CD14-positive monocyte (primary cell): ENCODE measurements around the gene RGS5. TPM values are rescaled to one million over a fixed set of nuclear protein-coding genes. Genes with fewer than 3 reads are reported as not detected.

Experiments used
- DNase-seq, 3 donors: peaks; one replicate each; pipeline ENCODE4 v3.0.0-alpha.2; 2011 to 2022
- H2AFZ ChIP-seq: 2 replicates; pipeline ENCODE4 v1.6.0; 2012; ENCODE audit warnings: mild to moderate bottlenecking, low read depth, low read length, inconsistent platforms; ENCODE audit not compliant: insufficient read depth, poor library complexity, severe bottlenecking
- H3K27ac ChIP-seq, 2 donors: 1 replicate in 1 of 2; 2 replicates in 1 of 2; pipeline ENCODE4 v1.5.1; 2012 to 2013; ENCODE audit warnings: low read length in 2 of 2, control low read depth in 1 of 2, inconsistent platforms in 1 of 2, low read depth in 1 of 2, mild to moderate bottlenecking in 1 of 2
- H3K27me3 ChIP-seq, 2 donors: one replicate each; pipeline versions ENCODE4 v1.6.0 to v1.6.1; 2011 to 2013; ENCODE audit warnings: low read length in 2 of 2; ENCODE audit not compliant: control insufficient read depth in 2 of 2, insufficient read depth in 2 of 2
- H3K36me3 ChIP-seq, 2 donors: replicated peaks in 1 of 2; 1 replicate in 1 of 2; 2 replicates in 1 of 2; pipeline versions ENCODE4 v1.5.1 to v1.6.1; 2012 to 2013; ENCODE audit warnings: low read length in 2 of 2, control low read depth in 1 of 2, inconsistent platforms in 1 of 2, mild to moderate bottlenecking in 1 of 2; ENCODE audit not compliant: insufficient read depth in 2 of 2, control insufficient read depth in 1 of 2
- H3K4me1 ChIP-seq, 2 donors: 1 replicate in 1 of 2; 2 replicates in 1 of 2; pipeline versions ENCODE4 v1.5.1 to v1.6.1; 2012 to 2013; ENCODE audit warnings: low read length in 2 of 2, control low read depth in 1 of 2, inconsistent platforms in 1 of 2, mild to moderate bottlenecking in 1 of 2, moderate library complexity in 1 of 2; ENCODE audit not compliant: insufficient read depth in 2 of 2, control insufficient read depth in 1 of 2
- H3K4me2 ChIP-seq: replicated peaks from 2 replicates; pipeline ENCODE3; 2012; ENCODE audit warnings: low read length, moderate library complexity, mild to moderate bottlenecking; ENCODE audit not compliant: poor library complexity, severe bottlenecking; ENCODE audit errors: extremely low read depth
- H3K4me3 ChIP-seq, 3 experiments: fragments of 200-600 bp in 1 of 3; sonication (generic) in 1 of 3; replicated peaks in 1 of 3; 1 replicate in 2 of 3; 2 replicates in 1 of 3; pipeline ENCODE4 v1.5.1; 2011 to 2013; ENCODE audit warnings: low read length in 3 of 3, mild to moderate bottlenecking in 3 of 3, control low read depth in 2 of 3, low read depth in 2 of 3, inconsistent platforms in 1 of 3, moderate library complexity in 1 of 3
- H3K79me2 ChIP-seq: 2 replicates; pipeline ENCODE4 v1.6.0; 2012; ENCODE audit warnings: mild to moderate bottlenecking, control low read depth, inconsistent platforms, low read length, moderate library complexity; ENCODE audit not compliant: insufficient read depth
- H3K9ac ChIP-seq: 2 replicates; pipeline ENCODE4 v1.6.0; 2017; ENCODE audit warnings: low read length, mild to moderate bottlenecking; ENCODE audit not compliant: insufficient read depth, poor library complexity, severe bottlenecking
- H3K9me3 ChIP-seq, 2 donors: replicated peaks in 1 of 2; 1 replicate in 1 of 2; 2 replicates in 1 of 2; pipeline versions ENCODE4 v1.5.1 to v1.6.1; 2012 to 2013; ENCODE audit warnings: low read length in 2 of 2, control low read depth in 1 of 2; ENCODE audit not compliant: control insufficient read depth in 1 of 2, insufficient read depth in 1 of 2
- H4K20me1 ChIP-seq: 2 replicates; pipeline ENCODE4 v1.6.0; 2012; ENCODE audit warnings: mild to moderate bottlenecking, low read length, control low read depth, moderate library complexity; ENCODE audit not compliant: insufficient read depth
- H3K27ac Mint-ChIP-seq, 7 donors: one replicate each; pipeline ENCODE4 v1.8.0; 2020; ENCODE audit warnings: mild to moderate bottlenecking in 7 of 7, mixed read lengths in 7 of 7, moderate library complexity in 6 of 7, inconsistent platforms in 2 of 7
- H3K27me3 Mint-ChIP-seq, 3 donors: one replicate each; pipeline ENCODE4 v1.8.0; 2021 to 2022; ENCODE audit warnings: low read depth in 3 of 3, mild to moderate bottlenecking in 3 of 3, mixed read lengths in 3 of 3, moderate library complexity in 3 of 3, inconsistent platforms in 1 of 3
- H3K36me3 Mint-ChIP-seq, 2 donors: one replicate each; pipeline ENCODE4 v1.8.0; 2020; ENCODE audit warnings: mixed read lengths in 2 of 2, inconsistent platforms in 1 of 2, mild to moderate bottlenecking in 1 of 2
- H3K4me1 Mint-ChIP-seq: one replicate; pipeline ENCODE4 v1.8.0; 2020; ENCODE audit warnings: mild to moderate bottlenecking, mixed read lengths
- H3K4me3 Mint-ChIP-seq, 2 donors: one replicate each; pipeline ENCODE4 v1.8.0; 2020; ENCODE audit warnings: mild to moderate bottlenecking in 2 of 2, mixed read lengths in 2 of 2, moderate library complexity in 1 of 2
- H3K9me3 Mint-ChIP-seq, 7 donors: one replicate each; pipeline ENCODE4 v1.8.0; 2020 to 2022; ENCODE audit warnings: mixed read lengths in 7 of 7, mild to moderate bottlenecking in 6 of 7, moderate library complexity in 6 of 7, inconsistent platforms in 2 of 7
- WGBS: methylation state at CpG from one replicate; pipeline ENCODE4 v1.1.5; 2013; ENCODE audit warnings: missing lambda C conversion rate; ENCODE audit not compliant: insufficient coverage; 5-methylcytosine and 5-hydroxymethylcytosine counted together
- intact Hi-C, 2 donors: fragments of 100-400 bp; cut with micrococcal nuclease; formaldehyde crosslinking; loops; one replicate each; pipeline versions ENCODE4 v1.15.0 to v1.15.1; 2023
- polyA plus RNA-seq, 3 donors: library from polyadenylated mRNA; depleted of rRNA in 1 of 3; unstranded in 2 of 3; stranded (reverse) in 1 of 3; fragments of 300-500 nt in 2 of 3; fragments of >200 nt in 1 of 3; fragmentation: Illumina TruSeq in 2 of 3; gene quantifications; 1 replicate in 2 of 3; 2 replicates in 1 of 3; pipeline ENCODE4 v1.2.3, GENCODE V29; 2012 to 2021
- TF ChIP-seq, protein P1 (sequence below): fragments of 200-600 bp; IDR thresholded peaks from one replicate; pipeline ENCODE4 v1.8.0; 2022; ENCODE audit warnings: antibody characterized with exemption, mild to moderate bottlenecking

Gene RGS5
- polyA plus RNA-seq, 3 donors, result 0.93 TPM; not detected in 2

GRCh38 chr1:163195728-163196448 is 6.8 kb downstream of the RGS5 start:
- no peak overlapping the region for H3K4me2 ChIP-seq
- H3K4me3 ChIP-seq, result no peak overlapping the region
- Mint-ChIP-seq H3K4me1 (no peaks in the 10 kb centered on the region), H3K27me3 (peaks cover 0 to 6% (median 1%) of the 10 kb centered on the region in 3 donors), H3K36me3 (no peaks in the 10 kb centered on the region), H3K27ac (no peak overlapping the region), H3K4me3 (no peak overlapping the region), H3K9me3 (no peaks in the 10 kb centered on the region)
- H3K9ac ChIP-seq, result no peak overlapping the region
- H3K27ac ChIP-seq, result no peak overlapping the region
- H3K36me3 ChIP-seq, result no peaks in the 10 kb centered on the region
- H3K4me1 ChIP-seq, result no peaks in the 10 kb centered on the region
- DNase-seq, result no peak
- no peaks in the 10 kb centered on the region for H3K79me2 ChIP-seq
- TF ChIP-seq, protein P1, sequence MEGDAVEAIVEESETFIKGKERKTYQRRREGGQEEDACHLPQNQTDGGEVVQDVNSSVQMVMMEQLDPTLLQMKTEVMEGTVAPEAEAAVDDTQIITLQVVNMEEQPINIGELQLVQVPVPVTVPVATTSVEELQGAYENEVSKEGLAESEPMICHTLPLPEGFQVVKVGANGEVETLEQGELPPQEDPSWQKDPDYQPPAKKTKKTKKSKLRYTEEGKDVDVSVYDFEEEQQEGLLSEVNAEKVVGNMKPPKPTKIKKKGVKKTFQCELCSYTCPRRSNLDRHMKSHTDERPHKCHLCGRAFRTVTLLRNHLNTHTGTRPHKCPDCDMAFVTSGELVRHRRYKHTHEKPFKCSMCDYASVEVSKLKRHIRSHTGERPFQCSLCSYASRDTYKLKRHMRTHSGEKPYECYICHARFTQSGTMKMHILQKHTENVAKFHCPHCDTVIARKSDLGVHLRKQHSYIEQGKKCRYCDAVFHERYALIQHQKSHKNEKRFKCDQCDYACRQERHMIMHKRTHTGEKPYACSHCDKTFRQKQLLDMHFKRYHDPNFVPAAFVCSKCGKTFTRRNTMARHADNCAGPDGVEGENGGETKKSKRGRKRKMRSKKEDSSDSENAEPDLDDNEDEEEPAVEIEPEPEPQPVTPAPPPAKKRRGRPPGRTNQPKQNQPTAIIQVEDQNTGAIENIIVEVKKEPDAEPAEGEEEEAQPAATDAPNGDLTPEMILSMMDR, result no peak
- WGBS, result no CpG with 5 or more reads among the region's 5 CpGs
- H3K9me3 ChIP-seq, result no peaks in the 10 kb centered on the region
- H4K20me1 ChIP-seq, result no peaks in the 10 kb centered on the region
- intact Hi-C loops, result no loop called here
- no peak overlapping the region for H2AFZ ChIP-seq
- H3K27me3 ChIP-seq, result no peaks in the 10 kb centered on the region

GRCh38 chr1:163191301-163191700 is 11.4 kb downstream of the RGS5 start:
- no peaks in the 10 kb centered on the region for H3K4me1 Mint-ChIP-seq
- H3K27me3 ChIP-seq, result no peaks in the 10 kb centered on the region
- no peak overlapping the region for H3K27ac Mint-ChIP-seq
- H3K9me3 ChIP-seq, result no peaks in the 10 kb centered on the region
- 80% methylated on average over 1 of the region's 1 CpG for WGBS
- H4K20me1 ChIP-seq, result no peaks in the 10 kb centered on the region
- H3K27ac ChIP-seq, result no peak overlapping the region
- H3K27me3 Mint-ChIP-seq, result peaks cover 2 to 3% (median 3%) of the 10 kb centered on the region in 3 donors
- no peak overlapping the region for H3K9ac ChIP-seq
- H3K4me3 ChIP-seq, result no peak overlapping the region
- DNase-seq, result no peak
- no peaks in the 10 kb centered on the region for H3K79me2 ChIP-seq
- H3K4me2 ChIP-seq, result no peak overlapping the region
- no peaks in the 10 kb centered on the region for H3K36me3 Mint-ChIP-seq
- no peak overlapping the region for H2AFZ ChIP-seq
- no peaks in the 10 kb centered on the region for H3K36me3 ChIP-seq
- intact Hi-C loops, result no loop called here
- no peaks in the 10 kb centered on the region for H3K4me1 ChIP-seq
- H3K4me3 Mint-ChIP-seq, result no peak overlapping the region
- TF ChIP-seq, protein P1, result no peak
- H3K9me3 Mint-ChIP-seq, result peaks cover 0 to 2% (median 0%) of the 10 kb centered on the region in 7 donors
